NOMO-1 (cell line): ENCODE measurements around the gene RIT1.
A peak's percentile ranks its signal among the peaks of the same experiment; 100 is the strongest.
"Not testable (repeated sequence)": the region's sequence is repeated elsewhere in the genome, so short reads cannot be mapped to it uniquely, and the experiment has no call there.

Source experiments
- DNase-seq, 2 experiments: peaks; one replicate each; lab custom pipeline; 2025; ENCODE audit not compliant: unreplicated experiment in 2 of 2; lab: John Stamatoyannopoulos, UW

Gene RIT1

GRCh38 chr1:155934097-155934935, 23.2 kb upstream of the RIT1 start, which contains the start of gene KHDC4:
TSS of gene KHDC4 (minus strand) at chr1:155934413. CDS start at chr1:155934373, 40 bp downstream.
- DNase-seq = peak; percentile 99 to 100

GRCh38 chr1:155933591-155934096, 22.5 kb upstream of the RIT1 start:
- DNase-seq = no peak

- DNase-seq = no peak
Observed at GRCh38 chr1:155932487-155932886, 21.3 kb upstream of the RIT1 start.

GRCh38 chr1:155932081-155932480, 20.9 kb upstream of the RIT1 start:
- no peak for DNase-seq

- no peak for DNase-seq
Observed at GRCh38 chr1:155931332-155932038, 20.3 kb upstream of the RIT1 start.

- not testable (repeated sequence) for DNase-seq
Observed at GRCh38 chr1:155930725-155931124, 19.6 kb upstream of the RIT1 start.

GRCh38 chr1:155929057-155929456, 17.9 kb upstream of the RIT1 start:
- no peak for DNase-seq

- DNase-seq = no peak
Observed at GRCh38 chr1:155925506-155925905, 14.4 kb upstream of the RIT1 start.

GRCh38 chr1:155920717-155921116, 9.6 kb upstream of the RIT1 start:
- DNase-seq = no peak

- no peak for DNase-seq
Observed at GRCh38 chr1:155919801-155920200, 8.7 kb upstream of the RIT1 start.

GRCh38 chr1:155918660-155919059, 7.5 kb upstream of the RIT1 start:
- no peak for DNase-seq

GRCh38 chr1:155913969-155914757, 3.0 kb upstream of the RIT1 start:
- DNase-seq = no peak

GRCh38 chr1:155912056-155912536, 947 bp upstream of the RIT1 start:
- DNase-seq = no peak

- peak in 1 of 2 experiments; percentile 15 for DNase-seq
Observed at GRCh38 chr1:155910621-155911121, 478 bp downstream of the RIT1 start.

GRCh38 chr1:155909894-155910293, 1.3 kb downstream of the RIT1 start:
- DNase-seq = peak; percentile 53 to 84

GRCh38 chr1:155904261-155904660, 6.9 kb downstream of the RIT1 start:
- DNase-seq = no peak

GRCh38 chr1:155900161-155900560, 11.0 kb downstream of the RIT1 start:
- DNase-seq = no peak

GRCh38 chr1:155899683-155900082, 11.5 kb downstream of the RIT1 start:
- DNase-seq = no peak

GRCh38 chr1:155898888-155899287, 12.3 kb downstream of the RIT1 start:
- DNase-seq = no peak

- no peak for DNase-seq
Observed at GRCh38 chr1:155897746-155898145, 13.4 kb downstream of the RIT1 start.

- DNase-seq = not testable (repeated sequence)
Observed at GRCh38 chr1:155896476-155896875, 14.7 kb downstream of the RIT1 start.
